SK-N-SH (cell line): Measurements from ENCODE around the gene PLEKHF1. TPM values are rescaled to one million over a fixed set of nuclear protein-coding genes. Genes with fewer than 3 reads are reported as not detected.

Experiments used
- CTCF ChIA-PET: fragments of 300-600, 350-600 bp; formaldehyde crosslinking; extraction: SDS; loops from one replicate; lab custom pipeline; 2021; lab: Yijun Ruan, JAX
- POLR2A ChIA-PET: fragments of 350-600 bp; sonication (Branson Sonifier 250); formaldehyde crosslinking; extraction: SDS; loops from one replicate; lab custom pipeline; 2020; ENCODE audit warnings: antibody characterized with exemption, inconsistent platforms; lab: Yijun Ruan, JAX
- DNase-seq: peaks from one replicate; pipeline ENCODE4 v3.0.0; 2012
- H2AFZ ChIP-seq: fragments of 200-600 bp; sonication (generic); 2 replicates; pipeline ENCODE4 v1.8.1; 2016; ENCODE audit warnings: antibody characterized with exemption, mild to moderate bottlenecking, low read depth
- H3F3A ChIP-seq: fragments of 200-600 bp; sonication (generic); replicated peaks from 2 replicates; pipeline ENCODE3; 2016; ENCODE audit warnings: antibody characterized with exemption, mild to moderate bottlenecking; ENCODE audit not compliant: insufficient read depth
- H3K27ac ChIP-seq, 2 experiments: fragments of 200-500 bp in 1 of 2; fragments of 200-600 bp in 1 of 2; sonication (Bioruptor generic) in 1 of 2; sonication (generic), shearing (Covaris generic) in 1 of 2; 2 replicates each; pipeline versions ENCODE4 v1.5.1 to v1.6.1; 2014 to 2016; ENCODE audit warnings: low read depth in 2 of 2, inconsistent platforms in 1 of 2, low read length in 1 of 2, mild to moderate bottlenecking in 1 of 2, mixed read lengths in 1 of 2
- H3K27me3 ChIP-seq: fragments of 200-600 bp; sonication (generic), shearing (Covaris generic); 2 replicates; pipeline ENCODE4 v1.6.1; 2016; ENCODE audit warnings: mixed run types; ENCODE audit not compliant: insufficient read depth
- H3K36me3 ChIP-seq, 2 experiments: fragments of 200-500 bp in 1 of 2; fragments of 200-600 bp in 1 of 2; sonication (Bioruptor generic) in 1 of 2; sonication (generic) in 1 of 2; replicated peaks in 1 of 2; 2 replicates each; pipeline versions ENCODE3 to v1.5.1; 2014 to 2016; ENCODE audit warnings: low read length in 1 of 2, mild to moderate bottlenecking in 1 of 2; ENCODE audit not compliant: insufficient read depth in 2 of 2, control insufficient read depth in 1 of 2
- H3K4me1 ChIP-seq, 2 experiments: fragments of 200-500 bp in 1 of 2; fragments of 200-600 bp in 1 of 2; sonication (Bioruptor generic) in 1 of 2; sonication (generic), shearing (Covaris generic) in 1 of 2; 2 replicates each; pipeline versions ENCODE4 v1.5.1 to v1.6.1; 2014 to 2016; ENCODE audit warnings: low read depth in 1 of 2, low read length in 1 of 2, mixed run types in 1 of 2; ENCODE audit not compliant: insufficient read depth in 2 of 2, control insufficient read depth in 1 of 2
- H3K4me2 ChIP-seq: fragments of 200-600 bp; sonication (generic), shearing (Covaris generic); 2 replicates; pipeline ENCODE4 v1.6.1; 2017; ENCODE audit warnings: mixed run types
- H3K4me3 ChIP-seq, 2 experiments: fragments of 200-500 bp in 1 of 2; fragments of 200-600 bp in 1 of 2; sonication (Bioruptor generic) in 1 of 2; sonication (generic), shearing (Covaris generic) in 1 of 2; 2 replicates each; pipeline versions ENCODE4 v1.5.1 to v1.8.1; 2014 to 2016; ENCODE audit warnings: low read depth in 2 of 2, inconsistent platforms in 1 of 2, low read length in 1 of 2, mild to moderate bottlenecking in 1 of 2, mixed read lengths in 1 of 2, moderate library complexity in 1 of 2
- H3K79me2 ChIP-seq: fragments of 200-600 bp; sonication (generic); 2 replicates; pipeline ENCODE4 v1.8.1; 2017; ENCODE audit warnings: mild to moderate bottlenecking; ENCODE audit not compliant: insufficient read depth
- H3K9ac ChIP-seq: fragments of 200-600 bp; sonication (generic); 2 replicates; pipeline ENCODE4 v1.6.1; 2017; ENCODE audit warnings: mixed run types
- H3K9me2 ChIP-seq: fragments of 200-600 bp; sonication (generic); 2 replicates; pipeline ENCODE4 v1.6.1; 2017; ENCODE audit warnings: mixed run types
- H3K9me3 ChIP-seq: fragments of 200-600 bp; sonication (generic); 2 replicates; pipeline ENCODE4 v1.6.1; 2017; ENCODE audit warnings: mixed run types, mild to moderate bottlenecking, moderate library complexity
- H4K20me1 ChIP-seq: fragments of 200-600 bp; sonication (generic); 2 replicates; pipeline ENCODE4 v1.6.1; 2017; ENCODE audit warnings: mild to moderate bottlenecking, mixed run types; ENCODE audit not compliant: insufficient read depth
- EP300 ChIP-seq, 2 experiments: IDR thresholded peaks; 2 replicates each; pipeline versions ENCODE4 v1.4.0 to v1.6.1; 2012; ENCODE audit warnings: borderline replicate concordance in 1 of 2, low read depth in 1 of 2, low read length in 1 of 2
- EZH2phosphoT487 ChIP-seq: fragments of 200-600 bp; sonication (generic); IDR thresholded peaks from 2 replicates; pipeline ENCODE4 v1.6.1; 2017; ENCODE audit warnings: low read depth, mixed run types, mild to moderate bottlenecking, antibody characterized with exemption, moderate library complexity, borderline replicate concordance
- FOXJ3 ChIP-seq: sonication (generic); formaldehyde crosslinking; IDR thresholded peaks from 2 replicates; pipeline ENCODE4 v1.5.1; 2020; ENCODE audit warnings: mild to moderate bottlenecking, missing genetic modification reagents
- GATA2 ChIP-seq: sonication (generic); formaldehyde crosslinking; IDR thresholded peaks from 2 replicates; pipeline ENCODE4 v1.5.0; 2020; ENCODE audit warnings: mild to moderate bottlenecking, missing genetic modification reagents
- JUND ChIP-seq: IDR thresholded peaks from 2 replicates; pipeline ENCODE4 v1.4.0; 2012
- MXI1 ChIP-seq: IDR thresholded peaks from 2 replicates; pipeline ENCODE4 v1.6.1; 2012; ENCODE audit warnings: mild to moderate bottlenecking, low read depth, low read length, improper control_type of control experiment
- NRF1 ChIP-seq: IDR thresholded peaks from 2 replicates; pipeline ENCODE4 v1.6.1; 2012; ENCODE audit warnings: low read depth, mild to moderate bottlenecking, low read length
- TEAD4 ChIP-seq: IDR thresholded peaks from 2 replicates; pipeline ENCODE4 v1.4.0; 2012; ENCODE audit warnings: mild to moderate bottlenecking, borderline replicate concordance; ENCODE audit not compliant: insufficient read depth
- WGBS: methylation state at CpG from one replicate; pipeline ENCODE4 v1.1.6; 2017; ENCODE audit warnings: low lambda C conversion rate; 5-methylcytosine and 5-hydroxymethylcytosine counted together
- polyA plus RNA-seq, 3 experiments: library from polyadenylated mRNA; depleted of rRNA; stranded (reverse); fragments of >200 nt; gene quantifications; 2 replicates each; pipeline ENCODE4 v1.2.3, GENCODE V29; 2012
- TF ChIP-seq, protein P1 (sequence below): fragments of 150-350 bp; IDR thresholded peaks from 2 replicates; pipeline ENCODE4 v1.6.1; 2016; ENCODE audit warnings: mild to moderate bottlenecking, low read depth, low read length
- TF ChIP-seq, protein P2 (sequence below): IDR thresholded peaks from 2 replicates; pipeline ENCODE4 v1.4.0; 2012; ENCODE audit warnings: low read depth
- TF ChIP-seq, protein P3 (sequence below): IDR thresholded peaks from 2 replicates; pipeline ENCODE4 v1.6.1; 2012; ENCODE audit warnings: mild to moderate bottlenecking, low read depth, low read length, moderate library complexity
- TF ChIP-seq, protein P4 (sequence below): fragments of 200-600 bp; sonication (generic); IDR thresholded peaks from 2 replicates; pipeline ENCODE4 v1.6.1; 2017; ENCODE audit warnings: antibody characterized with exemption, mild to moderate bottlenecking, moderate library complexity

Gene PLEKHF1
- polyA plus RNA-seq, 1 of the 3 experiments (the other 2 are of a cell fraction) = 3.9 TPM

DNA sequence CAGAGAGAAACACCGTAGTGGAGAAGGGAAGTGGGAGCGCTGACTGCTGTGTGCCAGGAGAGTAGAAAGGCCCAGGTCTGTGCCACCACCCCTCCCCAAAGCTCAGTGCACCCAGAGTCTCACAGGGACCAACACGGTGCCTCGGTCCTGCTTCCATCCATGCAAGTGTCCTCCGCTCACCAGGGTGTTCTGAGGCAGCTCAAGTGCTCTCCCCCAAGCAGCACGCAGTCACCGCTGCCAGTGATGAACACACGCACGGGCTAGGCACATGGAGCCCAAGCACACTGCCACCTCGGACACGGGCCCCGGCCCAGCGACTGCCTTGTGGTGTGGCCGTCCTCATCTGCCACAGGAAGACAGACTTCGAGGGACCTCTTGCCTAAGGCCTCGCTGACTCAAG lies 48.7 kb upstream of the PLEKHF1 start:
- H3K27me3 ChIP-seq = no peaks in the 10 kb centered on the region; the same call in 1 of the 2 replicates
- H3K9me2 ChIP-seq = no peaks in the 10 kb centered on the region
- no peak overlapping the region for H3K9ac ChIP-seq
- 84% methylated on average over 5 of the region's 16 CpGs for WGBS
- no peak overlapping the region for H3K27ac ChIP-seq
- no peaks in the 10 kb centered on the region for H3K4me1 ChIP-seq
- TF ChIP-seq JUND = no peak
- TF ChIP-seq, protein P1, sequence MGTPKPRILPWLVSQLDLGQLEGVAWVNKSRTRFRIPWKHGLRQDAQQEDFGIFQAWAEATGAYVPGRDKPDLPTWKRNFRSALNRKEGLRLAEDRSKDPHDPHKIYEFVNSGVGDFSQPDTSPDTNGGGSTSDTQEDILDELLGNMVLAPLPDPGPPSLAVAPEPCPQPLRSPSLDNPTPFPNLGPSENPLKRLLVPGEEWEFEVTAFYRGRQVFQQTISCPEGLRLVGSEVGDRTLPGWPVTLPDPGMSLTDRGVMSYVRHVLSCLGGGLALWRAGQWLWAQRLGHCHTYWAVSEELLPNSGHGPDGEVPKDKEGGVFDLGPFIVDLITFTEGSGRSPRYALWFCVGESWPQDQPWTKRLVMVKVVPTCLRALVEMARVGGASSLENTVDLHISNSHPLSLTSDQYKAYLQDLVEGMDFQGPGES = no peak
- TF ChIP-seq EP300 (IDR thresholded peaks at IDR 0.05; ENCODE audit: borderline replicate concordance in 1 of 2, low read depth in 1 of 2, low read length in 1 of 2) = no peak
- no peak for TF ChIP-seq GATA2 (CRISPR knock-in tag)
- TF ChIP-seq, protein P2, sequence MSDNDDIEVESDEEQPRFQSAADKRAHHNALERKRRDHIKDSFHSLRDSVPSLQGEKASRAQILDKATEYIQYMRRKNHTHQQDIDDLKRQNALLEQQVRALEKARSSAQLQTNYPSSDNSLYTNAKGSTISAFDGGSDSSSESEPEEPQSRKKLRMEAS = no peak
- no peak for TF ChIP-seq EZH2phosphoT487
- no peak for TF ChIP-seq MXI1
- no peak for TF ChIP-seq FOXJ3 (CRISPR knock-in tag)
- TF ChIP-seq, protein P3, sequence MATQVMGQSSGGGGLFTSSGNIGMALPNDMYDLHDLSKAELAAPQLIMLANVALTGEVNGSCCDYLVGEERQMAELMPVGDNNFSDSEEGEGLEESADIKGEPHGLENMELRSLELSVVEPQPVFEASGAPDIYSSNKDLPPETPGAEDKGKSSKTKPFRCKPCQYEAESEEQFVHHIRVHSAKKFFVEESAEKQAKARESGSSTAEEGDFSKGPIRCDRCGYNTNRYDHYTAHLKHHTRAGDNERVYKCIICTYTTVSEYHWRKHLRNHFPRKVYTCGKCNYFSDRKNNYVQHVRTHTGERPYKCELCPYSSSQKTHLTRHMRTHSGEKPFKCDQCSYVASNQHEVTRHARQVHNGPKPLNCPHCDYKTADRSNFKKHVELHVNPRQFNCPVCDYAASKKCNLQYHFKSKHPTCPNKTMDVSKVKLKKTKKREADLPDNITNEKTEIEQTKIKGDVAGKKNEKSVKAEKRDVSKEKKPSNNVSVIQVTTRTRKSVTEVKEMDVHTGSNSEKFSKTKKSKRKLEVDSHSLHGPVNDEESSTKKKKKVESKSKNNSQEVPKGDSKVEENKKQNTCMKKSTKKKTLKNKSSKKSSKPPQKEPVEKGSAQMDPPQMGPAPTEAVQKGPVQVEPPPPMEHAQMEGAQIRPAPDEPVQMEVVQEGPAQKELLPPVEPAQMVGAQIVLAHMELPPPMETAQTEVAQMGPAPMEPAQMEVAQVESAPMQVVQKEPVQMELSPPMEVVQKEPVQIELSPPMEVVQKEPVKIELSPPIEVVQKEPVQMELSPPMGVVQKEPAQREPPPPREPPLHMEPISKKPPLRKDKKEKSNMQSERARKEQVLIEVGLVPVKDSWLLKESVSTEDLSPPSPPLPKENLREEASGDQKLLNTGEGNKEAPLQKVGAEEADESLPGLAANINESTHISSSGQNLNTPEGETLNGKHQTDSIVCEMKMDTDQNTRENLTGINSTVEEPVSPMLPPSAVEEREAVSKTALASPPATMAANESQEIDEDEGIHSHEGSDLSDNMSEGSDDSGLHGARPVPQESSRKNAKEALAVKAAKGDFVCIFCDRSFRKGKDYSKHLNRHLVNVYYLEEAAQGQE = no peak
- TF ChIP-seq, protein P4, sequence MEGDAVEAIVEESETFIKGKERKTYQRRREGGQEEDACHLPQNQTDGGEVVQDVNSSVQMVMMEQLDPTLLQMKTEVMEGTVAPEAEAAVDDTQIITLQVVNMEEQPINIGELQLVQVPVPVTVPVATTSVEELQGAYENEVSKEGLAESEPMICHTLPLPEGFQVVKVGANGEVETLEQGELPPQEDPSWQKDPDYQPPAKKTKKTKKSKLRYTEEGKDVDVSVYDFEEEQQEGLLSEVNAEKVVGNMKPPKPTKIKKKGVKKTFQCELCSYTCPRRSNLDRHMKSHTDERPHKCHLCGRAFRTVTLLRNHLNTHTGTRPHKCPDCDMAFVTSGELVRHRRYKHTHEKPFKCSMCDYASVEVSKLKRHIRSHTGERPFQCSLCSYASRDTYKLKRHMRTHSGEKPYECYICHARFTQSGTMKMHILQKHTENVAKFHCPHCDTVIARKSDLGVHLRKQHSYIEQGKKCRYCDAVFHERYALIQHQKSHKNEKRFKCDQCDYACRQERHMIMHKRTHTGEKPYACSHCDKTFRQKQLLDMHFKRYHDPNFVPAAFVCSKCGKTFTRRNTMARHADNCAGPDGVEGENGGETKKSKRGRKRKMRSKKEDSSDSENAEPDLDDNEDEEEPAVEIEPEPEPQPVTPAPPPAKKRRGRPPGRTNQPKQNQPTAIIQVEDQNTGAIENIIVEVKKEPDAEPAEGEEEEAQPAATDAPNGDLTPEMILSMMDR = no peak
- TF ChIP-seq TEAD4 = no peak
- no peak for TF ChIP-seq NRF1
- H3F3A ChIP-seq = no peaks in the 10 kb centered on the region
- H3K4me2 ChIP-seq = no peak overlapping the region
- H3K36me3 ChIP-seq = peaks cover 12 to 42% of the 10 kb centered on the region in 2 experiments
- no peaks in the 10 kb centered on the region for H4K20me1 ChIP-seq
- H3K4me3 ChIP-seq = no peak overlapping the region
- CTCF ChIA-PET = no interaction called here
- H2AFZ ChIP-seq = no peak overlapping the region
- no peaks in the 10 kb centered on the region for H3K79me2 ChIP-seq
- POLR2A ChIA-PET = no interaction called here
- no peak for DNase-seq
- no peaks in the 10 kb centered on the region for H3K9me3 ChIP-seq
